Activated CD8-positive, alpha-beta T cell treated with anti-CD3 and anti-CD28 coated beads for 36 hours (primary cell): ENCODE measurements around the gene TTC33. TPM values are rescaled to one million over a fixed set of nuclear protein-coding genes. Genes with fewer than 3 reads are reported as not detected.

Experiments
- ATAC-seq: fragments of 200-7000 bp; cut with Tn5 transposase; one replicate; pipeline ENCODE4 v1.10.0; 2021; ENCODE audit warnings: mild to moderate bottlenecking, moderate library complexity
- CTCF ChIA-PET: fragments of 350-600 bp; sonication (Branson Sonifier 250); formaldehyde crosslinking; loops from one replicate; lab custom pipeline; 2021; ENCODE audit warnings: antibody characterized with exemption; lab: Charles Lee
- POLR2A ChIA-PET: fragments of 350-600 bp; sonication (Branson Sonifier 250); formaldehyde crosslinking; loops from one replicate; lab custom pipeline; 2021; ENCODE audit warnings: antibody characterized with exemption; lab: Charles Lee
- DNase-seq: peaks from one replicate; pipeline ENCODE4 v3.0.0-alpha.2; 2020
- H3K27ac Mint-ChIP-seq: one replicate; pipeline ENCODE4 v1.8.0; 2021; ENCODE audit warnings: mild to moderate bottlenecking, mixed read lengths
- H3K27me3 Mint-ChIP-seq: one replicate; pipeline ENCODE4 v1.8.0; 2021; ENCODE audit warnings: mixed read lengths
- H3K36me3 Mint-ChIP-seq: one replicate; pipeline ENCODE4 v1.8.0; 2021; ENCODE audit warnings: low read depth, mixed read lengths
- H3K4me1 Mint-ChIP-seq: one replicate; pipeline ENCODE4 v1.8.0; 2021; ENCODE audit warnings: low read depth, mixed read lengths
- H3K4me3 Mint-ChIP-seq: one replicate; pipeline ENCODE4 v1.8.0; 2021; ENCODE audit warnings: mild to moderate bottlenecking, moderate library complexity, mixed read lengths
- H3K9me3 Mint-ChIP-seq: one replicate; pipeline ENCODE4 v1.8.0; 2021; ENCODE audit warnings: mixed read lengths
- intact Hi-C: fragments of 100-400 bp; cut with micrococcal nuclease; formaldehyde crosslinking; loops from one replicate; pipeline ENCODE4 v1.10.0; 2022
- total RNA-seq, 2 experiments: library from RNA; stranded (reverse); gene quantifications; one replicate each; pipeline ENCODE4 v1.2.3, GENCODE V29; 2021
- TF ChIP-seq, protein P1 (sequence below): fragments of 200-600 bp; IDR thresholded peaks from one replicate; pipeline ENCODE4 v1.8.0; 2022; ENCODE audit warnings: antibody characterized with exemption, mild to moderate bottlenecking

The TTC33 gene
- total RNA-seq, 2 experiments from 2014 or later: 21.4 to 21.5 TPM

DNA sequence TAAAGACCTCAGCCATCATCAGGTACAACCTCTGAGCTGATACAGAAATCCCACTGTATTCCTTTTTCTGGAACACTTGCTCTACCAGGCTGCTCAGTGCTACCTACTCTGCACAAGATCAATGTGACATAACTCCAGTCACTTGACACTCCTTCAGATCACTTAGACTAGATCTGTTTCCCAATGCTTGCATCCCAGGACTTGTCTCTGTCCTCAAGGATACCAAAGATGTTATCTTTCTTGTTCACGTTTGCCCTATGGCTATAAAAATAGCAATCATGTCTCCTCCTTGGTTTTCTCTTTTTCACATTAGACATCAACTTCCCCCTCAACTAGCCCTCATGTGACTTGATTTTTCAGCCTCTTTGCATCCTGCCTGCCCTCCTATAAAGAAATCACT is 264.1 kb downstream of the TTC33 start:
- no peaks in the 10 kb centered on the region for H3K27me3 Mint-ChIP-seq
- peaks cover 14% of the 10 kb centered on the region for H3K36me3 Mint-ChIP-seq
- intact Hi-C loops: loop anchor here (2.0 to 5.0 kb wide), 4 partner anchors 86 to 267 kb away; partner anchors contain the start of gene PTGER4
- POLR2A ChIA-PET: interaction anchor here (0.6 kb wide), 1 partner anchor 19 kb away, joined by 3 read pairs; no protein-coding TSS in a partner anchor
- TF ChIP-seq, protein P1, sequence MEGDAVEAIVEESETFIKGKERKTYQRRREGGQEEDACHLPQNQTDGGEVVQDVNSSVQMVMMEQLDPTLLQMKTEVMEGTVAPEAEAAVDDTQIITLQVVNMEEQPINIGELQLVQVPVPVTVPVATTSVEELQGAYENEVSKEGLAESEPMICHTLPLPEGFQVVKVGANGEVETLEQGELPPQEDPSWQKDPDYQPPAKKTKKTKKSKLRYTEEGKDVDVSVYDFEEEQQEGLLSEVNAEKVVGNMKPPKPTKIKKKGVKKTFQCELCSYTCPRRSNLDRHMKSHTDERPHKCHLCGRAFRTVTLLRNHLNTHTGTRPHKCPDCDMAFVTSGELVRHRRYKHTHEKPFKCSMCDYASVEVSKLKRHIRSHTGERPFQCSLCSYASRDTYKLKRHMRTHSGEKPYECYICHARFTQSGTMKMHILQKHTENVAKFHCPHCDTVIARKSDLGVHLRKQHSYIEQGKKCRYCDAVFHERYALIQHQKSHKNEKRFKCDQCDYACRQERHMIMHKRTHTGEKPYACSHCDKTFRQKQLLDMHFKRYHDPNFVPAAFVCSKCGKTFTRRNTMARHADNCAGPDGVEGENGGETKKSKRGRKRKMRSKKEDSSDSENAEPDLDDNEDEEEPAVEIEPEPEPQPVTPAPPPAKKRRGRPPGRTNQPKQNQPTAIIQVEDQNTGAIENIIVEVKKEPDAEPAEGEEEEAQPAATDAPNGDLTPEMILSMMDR: no peak
- no peak for DNase-seq
- no peak for ATAC-seq
- peaks cover 8% of the 10 kb centered on the region for H3K9me3 Mint-ChIP-seq
- peaks cover 68% of the 10 kb centered on the region for H3K4me1 Mint-ChIP-seq
- H3K27ac Mint-ChIP-seq: peak overlapping the region; percentile 18
- no peak overlapping the region for H3K4me3 Mint-ChIP-seq
- CTCF ChIA-PET: interaction anchor here (2.4 kb wide), 1 partner anchor 9 kb away, joined by 6 read pairs; no protein-coding TSS in a partner anchor

DNA sequence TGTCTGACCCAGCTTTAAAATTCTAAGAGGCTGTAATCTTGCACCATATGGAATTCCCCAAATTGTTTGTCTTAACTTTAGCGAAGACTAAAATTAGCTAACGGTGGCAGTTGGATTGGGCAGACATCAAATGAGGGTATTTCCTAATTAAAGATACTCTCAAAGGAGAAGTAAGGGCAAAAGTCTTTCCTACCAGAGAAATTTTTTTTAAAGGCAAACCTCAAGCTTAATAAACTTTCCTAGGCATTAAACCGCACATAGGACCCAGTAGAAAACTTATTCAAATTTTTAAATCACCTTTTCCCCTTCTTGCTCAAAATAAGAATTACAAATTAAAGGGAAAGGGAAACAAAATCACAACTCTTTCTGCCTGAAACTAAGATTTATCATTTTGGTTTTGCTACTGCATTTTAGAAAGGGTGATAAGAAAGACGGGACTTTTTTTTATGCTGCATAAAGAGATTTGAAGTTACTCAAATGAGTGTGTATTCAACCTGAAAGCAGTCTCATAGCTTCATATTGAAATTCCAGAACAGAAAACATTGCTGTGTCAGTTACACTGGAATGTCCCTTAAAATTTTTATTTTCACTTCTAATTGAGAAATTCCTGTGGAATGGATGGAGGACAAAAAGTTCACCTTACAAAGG is 265.2 kb downstream of the TTC33 start:
- CTCF ChIA-PET: interaction anchor here (0.7 to 2.4 kb wide), 8 partner anchors 10 to 190 kb away, joined by 3 to 6 read pairs (median 4); partner anchors contain the start of gene PTGER4
- Mint-ChIP-seq H3K9me3 (peaks cover 8% of the 10 kb centered on the region), H3K4me1 (peaks cover 77% of the 10 kb centered on the region), H3K4me3 (peak overlapping the region; percentile 37), H3K27me3 (no peaks in the 10 kb centered on the region), H3K27ac (peak overlapping the region; percentile 85), H3K36me3 (peaks cover 14% of the 10 kb centered on the region)
- DNase-seq (peak; percentile 19), ATAC-seq (peak; percentile 46)
- POLR2A ChIA-PET: interaction anchor here (0.6 to 1.1 kb wide), 5 partner anchors 20 to 191 kb away, joined by 3 to 4 read pairs (median 3); partner anchors contain the start of gene PTGER4
- TF ChIP-seq, protein P1: no peak
- intact Hi-C loops: loop anchor here (2.0 to 5.0 kb wide), 4 partner anchors 87 to 266 kb away; partner anchors contain the start of gene PTGER4

DNA sequence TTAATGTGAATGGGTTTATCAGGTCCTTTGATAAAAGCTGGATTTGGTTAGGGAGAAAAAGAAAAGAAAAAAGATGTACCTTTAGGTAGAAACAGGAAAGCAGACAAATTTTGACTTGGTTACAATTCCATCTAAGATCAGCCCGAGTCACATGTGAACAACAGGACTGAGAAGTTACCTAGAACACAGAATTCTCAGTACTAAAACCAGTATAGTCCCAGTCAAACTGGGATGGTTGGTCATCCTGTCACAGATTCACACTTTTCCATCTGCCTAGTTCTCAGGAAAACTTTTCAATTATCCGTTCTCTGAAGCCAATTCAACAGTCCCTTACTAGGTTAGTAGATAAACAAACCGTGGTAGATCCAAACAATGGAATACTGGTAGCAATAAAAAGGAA is 266.3 kb downstream of the TTC33 start:
- ATAC-seq (no peak), DNase-seq (no peak)
- H3K27ac Mint-ChIP-seq: peak overlapping the region; percentile 65
- TF ChIP-seq, protein P1: no peak
- ChIA-PET POLR2A (interaction anchor here (0.8 to 1.7 kb wide), 3 partner anchors 186 to 201 kb away, joined by 3 to 8 read pairs (median 3); partner anchors contain the start of gene PTGER4), CTCF (interaction anchor here (1.0 to 2.1 kb wide), 5 partner anchors 25 to 199 kb away, joined by 3 to 6 read pairs (median 4); partner anchors contain the start of gene PTGER4)
- peaks cover 4% of the 10 kb centered on the region for H3K9me3 Mint-ChIP-seq
- H3K36me3 Mint-ChIP-seq: peaks cover 10% of the 10 kb centered on the region
- H3K4me1 Mint-ChIP-seq: peaks cover 79% of the 10 kb centered on the region
- no peak overlapping the region for H3K4me3 Mint-ChIP-seq
- H3K27me3 Mint-ChIP-seq: no peaks in the 10 kb centered on the region
- intact Hi-C loops: loop anchor here (5.0 kb wide), 1 partner anchor 248 kb away; no protein-coding TSS in a partner anchor

DNA sequence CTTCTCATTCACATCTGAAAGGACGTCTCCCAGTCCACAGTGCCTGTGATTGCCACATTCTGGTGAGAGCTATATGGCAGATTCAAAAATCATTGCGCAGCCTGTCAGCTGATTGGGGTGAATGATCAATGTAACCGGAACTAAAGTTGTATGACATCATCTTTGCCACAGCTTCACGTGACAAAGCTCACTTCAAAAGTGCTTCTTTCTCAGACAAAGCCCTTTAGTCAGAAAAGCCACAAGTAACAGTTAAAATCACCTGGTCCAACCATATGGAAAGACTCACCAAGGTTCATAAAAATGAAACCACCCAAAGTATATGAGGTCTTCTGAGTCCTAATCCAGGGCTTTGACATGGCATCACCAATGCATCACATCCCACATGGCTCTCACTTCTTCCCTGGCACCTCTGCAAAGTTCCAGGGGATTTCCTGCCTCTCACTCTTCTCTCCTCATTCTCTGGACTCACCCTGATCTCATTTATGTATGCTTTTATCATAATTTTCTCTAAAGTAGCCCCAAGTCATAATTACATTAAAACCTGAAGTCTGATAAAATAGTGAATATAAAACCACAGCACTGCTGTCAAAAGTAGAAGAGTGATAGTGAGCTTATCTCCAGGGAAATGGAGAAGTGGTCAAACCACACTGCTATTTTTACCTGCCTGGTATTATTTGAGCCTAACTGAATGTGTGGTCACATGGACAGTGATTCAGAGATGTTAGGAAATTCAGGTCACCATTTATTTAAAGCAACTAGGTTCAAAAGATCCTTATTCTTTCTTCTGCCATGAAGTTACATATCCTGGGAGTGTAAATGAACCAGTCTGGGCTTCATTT is 269.1 kb downstream of the TTC33 start:
- Mint-ChIP-seq H3K36me3 (peaks cover 2% of the 10 kb centered on the region), H3K9me3 (no peaks in the 10 kb centered on the region), H3K27me3 (no peaks in the 10 kb centered on the region), H3K4me3 (peak overlapping the region; percentile 41), H3K27ac (peak overlapping the region; percentile 98), H3K4me1 (peaks cover 81% of the 10 kb centered on the region)
- ChIA-PET POLR2A (interaction anchor here (0.6 to 1.7 kb wide), 13 partner anchors 34 to 290 kb away, joined by 3 to 15 read pairs (median 3); partner anchors contain the start of gene PTGER4), CTCF (interaction anchor here (0.7 to 2.0 kb wide), 10 partner anchors 8 to 209 kb away, joined by 3 to 6 read pairs (median 3); no protein-coding TSS in a partner anchor)
- intact Hi-C loops: loop anchor here (1.0 to 5.0 kb wide), 5 partner anchors 50 to 251 kb away; no protein-coding TSS in a partner anchor
- TF ChIP-seq, protein P1: no peak
- DNase-seq (peak; percentile 86), ATAC-seq (peak; percentile 77)
